Mucosa of descending colon (tissue), 3 donors: ENCODE results near the gene ZNF831. TPM values are rescaled to one million over a fixed set of nuclear protein-coding genes. Genes with fewer than 3 reads are reported as not detected.

Experiments
- ATAC-seq: fragments of 200-7000 bp; cut with Tn5 transposase; one replicate; pipeline ENCODE4 v1.9.1; 2020; ENCODE audit warnings: mild to moderate bottlenecking, moderate library complexity
- DNase-seq, 3 donors: peaks; one replicate each; pipeline ENCODE4 v3.0.0-alpha.2; 2020
- H3K36me3 ChIP-seq: fragments of 200-600 bp; one replicate; pipeline ENCODE4 v1.8.0; 2021; ENCODE audit warnings: low read depth, mild to moderate bottlenecking
- H3K4me1 ChIP-seq: fragments of 200-600 bp; one replicate; pipeline ENCODE4 v1.8.0; 2021; ENCODE audit warnings: low read depth, mild to moderate bottlenecking
- H3K4me3 ChIP-seq: fragments of 200-600 bp; one replicate; pipeline ENCODE4 v1.8.0; 2021; ENCODE audit warnings: mild to moderate bottlenecking
- H3K9me3 ChIP-seq: fragments of 200-600 bp; one replicate; pipeline ENCODE4 v1.8.0; 2021; ENCODE audit warnings: mild to moderate bottlenecking
- CTCF ChIP-seq: fragments of 200-600 bp; IDR thresholded peaks from one replicate; pipeline ENCODE4 v1.8.0; 2022; ENCODE audit warnings: antibody characterized with exemption, mild to moderate bottlenecking
- intact Hi-C, 2 donors: fragments of 100-400 bp; cut with DNase I in 1 of 2; cut with micrococcal nuclease in 1 of 2; formaldehyde crosslinking; loops; one replicate each; pipeline versions ENCODE4 v1.11.0 to v1.11.1; 2022; cut with DNase I, micrococcal nuclease
- total RNA-seq, 3 donors: library from RNA; stranded (reverse); fragmentation: NEBNext Ultra II Directional in 2 of 3; extraction: Animal tissue kit (Norgen Biotek cat#: 25700) in 2 of 3; gene quantifications; one replicate each; pipeline versions ENCODE4 v1.2.1 to v1.2.4, GENCODE V29; 2021 to 2023
- donor health status: DM: no; HTN: no; CAD: no; lungs with moderate emphysema.
- donor health status: DM: no; HTN: no; CAD: no.
- donor health status: DM: no; HTN: yes; CAD: no.

ZNF831 gene
- total RNA-seq, 3 donors from 2014 or later = 0.38 to 0.89 (median 0.57) TPM

- no peaks in the 10 kb centered on the region for H3K9me3 ChIP-seq
- TF ChIP-seq CTCF = no peak
- peaks cover 7% of the 10 kb centered on the region for H3K4me1 ChIP-seq
- no peaks in the 10 kb centered on the region for H3K36me3 ChIP-seq
- intact Hi-C loops = no loop called here
- no peak overlapping the region for H3K4me3 ChIP-seq
- ATAC-seq (no peak), DNase-seq (no peak)
Measured at GRCh38 chr20:59135093-59135492, 28.5 kb upstream of the ZNF831 start.

GRCh38 chr20:59136027-59136426 lies 27.6 kb upstream of the ZNF831 start:
- H3K4me1 ChIP-seq = peaks cover 7% of the 10 kb centered on the region
- no peak for ATAC-seq
- no peaks in the 10 kb centered on the region for H3K36me3 ChIP-seq
- H3K4me3 ChIP-seq = no peak overlapping the region
- TF ChIP-seq CTCF = no peak
- no peak for DNase-seq
- H3K9me3 ChIP-seq = no peaks in the 10 kb centered on the region
- intact Hi-C loops = no loop called here

GRCh38 chr20:59137532-59137931 lies 26.1 kb upstream of the ZNF831 start:
- DNase-seq = peak; percentile 89 to 96 (median 91)
- TF ChIP-seq CTCF = no peak
- intact Hi-C loops = no loop called here

GRCh38 chr20:59138114-59138748 lies 25.4 kb upstream of the ZNF831 start:
- intact Hi-C loops = no loop called here
- H3K36me3 ChIP-seq = no peaks in the 10 kb centered on the region
- no peak for DNase-seq

More at GRCh38 chr20:59137532-59137931, 26.1 kb upstream of the ZNF831 start:
- ATAC-seq = peak; percentile 100
- Histone ChIP-seq H3K4me3 (no peak overlapping the region), H3K36me3 (no peaks in the 10 kb centered on the region), H3K9me3 (no peaks in the 10 kb centered on the region), H3K4me1 (peaks cover 7% of the 10 kb centered on the region)

GRCh38 chr20:59139998-59140397 lies 23.6 kb upstream of the ZNF831 start:
- Histone ChIP-seq H3K4me1 (peaks cover 7% of the 10 kb centered on the region), H3K36me3 (no peaks in the 10 kb centered on the region), H3K9me3 (no peaks in the 10 kb centered on the region), H3K4me3 (no peak overlapping the region)
- ATAC-seq = no peak
- no peak for DNase-seq
- TF ChIP-seq CTCF = no peak
- intact Hi-C loops = no loop called here

More at GRCh38 chr20:59138114-59138748, 25.4 kb upstream of the ZNF831 start:
- H3K4me3 ChIP-seq = no peak overlapping the region
- ATAC-seq = no peak
- H3K4me1 ChIP-seq = peaks cover 7% of the 10 kb centered on the region
- TF ChIP-seq CTCF = no peak
- H3K9me3 ChIP-seq = no peaks in the 10 kb centered on the region
